Upper lobe of left lung (tissue), 6 donors: ENCODE results near the gene CDC42EP1. TPM values are rescaled to one million over a fixed set of nuclear protein-coding genes. Genes with fewer than 3 reads are reported as not detected.
"Not testable (repeated sequence)": the region's sequence is repeated elsewhere in the genome, so short reads cannot be mapped to it uniquely, and the experiment has no call there.

Experiments used
- ATAC-seq, 2 donors: fragments of 200-7000 bp; cut with Tn5 transposase; one replicate each; pipeline ENCODE4 v1.9.1; 2022; ENCODE audit warnings: mild to moderate bottlenecking in 2 of 2, moderate library complexity in 2 of 2; ENCODE audit not compliant: low FRiP score in 2 of 2
- DNase-seq, 2 donors: peaks; one replicate each; pipeline ENCODE4 v3.0.0-alpha.2; 2019 to 2020
- H3K27ac ChIP-seq, 4 donors: fragments of 200-600 bp; sonication (generic); one replicate each; pipeline ENCODE4 v1.5.1; 2016 to 2019
- H3K27me3 ChIP-seq, 4 donors: fragments of 200-600 bp; sonication (generic); one replicate each; pipeline ENCODE4 v1.5.1; 2017 to 2019
- H3K36me3 ChIP-seq, 4 donors: fragments of 200-600 bp; sonication (generic); one replicate each; pipeline ENCODE4 v1.5.1; 2016 to 2019
- H3K4me1 ChIP-seq, 4 donors: fragments of 200-600 bp; sonication (generic); one replicate each; pipeline ENCODE4 v1.5.1; 2018 to 2019
- H3K4me3 ChIP-seq, 4 donors: fragments of 200-600 bp; sonication (generic); one replicate each; pipeline ENCODE4 v1.5.1; 2017 to 2019; ENCODE audit warnings: mild to moderate bottlenecking in 2 of 4, moderate library complexity in 1 of 4
- H3K9me3 ChIP-seq, 4 donors: fragments of 200-600 bp; sonication (generic); one replicate each; pipeline ENCODE4 v1.5.1; 2018 to 2019
- CTCF ChIP-seq, 6 experiments: fragments of 450-650 bp in 4 of 6; fragments of 200-600 bp in 2 of 6; sonication (generic) in 2 of 6; IDR thresholded peaks; one replicate each; pipeline ENCODE4 v1.5.1; 2016 to 2019; ENCODE audit warnings: antibody characterized with exemption in 6 of 6
- EP300 ChIP-seq, 4 donors: sonication (generic); formaldehyde crosslinking; IDR thresholded peaks; one replicate each; pipeline ENCODE4 v1.5.1; 2017; ENCODE audit warnings: antibody characterized with exemption in 4 of 4, control low read depth in 2 of 4
- POLR2A ChIP-seq, 4 donors: fragments of 450-650 bp; IDR thresholded peaks; one replicate each; pipeline ENCODE4 v1.5.1; 2016 to 2017; ENCODE audit warnings: antibody characterized with exemption in 4 of 4, mild to moderate bottlenecking in 2 of 4
- POLR2AphosphoS5 ChIP-seq, 2 donors: sonication (generic); formaldehyde crosslinking; IDR thresholded peaks; one replicate each; pipeline ENCODE4 v1.5.1; 2017; ENCODE audit warnings: antibody characterized with exemption in 2 of 2
- WGBS, 2 donors: methylation state at CpG; one replicate each; pipeline ENCODE4 v1.1.5; 2017 to 2018; 5-methylcytosine and 5-hydroxymethylcytosine counted together
- total RNA-seq, 6 donors: library from RNA; depleted of rRNA in 4 of 6; stranded (reverse); fragments of >200 nt in 4 of 6; gene quantifications; one replicate each; pipeline versions ENCODE4 v1.1.0 to v1.2.1, GENCODE V29; 2016 to 2021
- donor health status: DM: no; HTN: no; CAD: no; lungs with moderate emphysema.
- donor health status: DM: no; HTN: yes; CAD: no; lungs with severe emphysema.

CDC42EP1 gene
- total RNA-seq, 6 donors from 2014 or later: 38.8 to 81.7 (median 67.5) TPM

GRCh38 chr22:37609240-37610152 lies 49.2 kb downstream of the CDC42EP1 start:
- 9 to 10% methylated on average over 20 to 21 of the region's 26 CpGs for whole genome bisulfite sequencing, 2 donors
- peaks cover 29 to 62% (median 49%) of the 10 kb centered on the region in 4 donors for H3K4me1 ChIP-seq
- peak overlapping the region; percentile 88 to 96 (median 93) for H3K27ac ChIP-seq
- peaks cover 2 to 7% (median 6%) of the 10 kb centered on the region in 4 donors for H3K36me3 ChIP-seq
- H3K27me3 ChIP-seq: no peaks in the 10 kb centered on the region
- DNase-seq (no peak), ATAC-seq (no peak)
- no peaks in the 10 kb centered on the region for H3K9me3 ChIP-seq
- TF ChIP-seq POLR2A (IDR thresholded peaks at IDR 0.05): peak in 1 of 4 donors; percentile 37
- no peak for TF ChIP-seq EP300 (IDR thresholded peaks at IDR 0.05)
- peak overlapping the region; percentile 82 to 97 (median 90) for H3K4me3 ChIP-seq

GRCh38 chr22:37610153-37610475 lies 49.8 kb downstream of the CDC42EP1 start:
- peak overlapping the region in 3 of 4 donors; percentile 82 to 97 (median 92) for H3K4me3 ChIP-seq
- DNase-seq, H3K9me3 ChIP-seq, H3K27me3 ChIP-seq, ATAC-seq: not testable (repeated sequence)
- peak overlapping the region; percentile 88 to 96 (median 93) for H3K27ac ChIP-seq
- peaks cover 3 to 12% (median 8%) of the 10 kb centered on the region in 4 donors for H3K36me3 ChIP-seq
- peaks cover 29 to 62% (median 48%) of the 10 kb centered on the region in 4 donors for H3K4me1 ChIP-seq
- WGBS, 2 donors: 62 to 63% methylated on average over 3 of the region's 3 CpGs

- peak in 1 of 2 donors; percentile 68 for DNase-seq
- TF ChIP-seq POLR2AphosphoS5 (IDR thresholded peaks at IDR 0.05) (peak in 1 of 2 donors; percentile 12), CTCF (IDR thresholded peaks at IDR 0.05) (no peak), POLR2A (IDR thresholded peaks at IDR 0.05) (peak in 1 of 4 donors; percentile 60), EP300 (IDR thresholded peaks at IDR 0.05) (no peak)
- Histone ChIP-seq H3K4me1 (peaks cover 29 to 62% (median 45%) of the 10 kb centered on the region in 4 donors), H3K27ac (peak overlapping the region; percentile 88 to 96 (median 93)), H3K9me3 (no peaks in the 10 kb centered on the region), H3K4me3 (peak overlapping the region in 1 of 4 donors; percentile 92), H3K27me3 (no peaks in the 10 kb centered on the region), H3K36me3 (peaks cover 5 to 16% (median 8%) of the 10 kb centered on the region in 4 donors)
- 60 to 71% methylated on average over 15 of the region's 15 CpGs for WGBS, 2 donors
- no peak for ATAC-seq
Observed at GRCh38 chr22:37610480-37611129, 50.3 kb downstream of the CDC42EP1 start.

- 80 to 81% methylated on average over 3 to 6 of the region's 6 CpGs for WGBS, 2 donors
- no peak overlapping the region for H3K4me3 ChIP-seq
- H3K27ac ChIP-seq: peak overlapping the region; percentile 3 to 96 (median 93)
- no peaks in the 10 kb centered on the region for H3K27me3 ChIP-seq
- TF ChIP-seq POLR2AphosphoS5 (IDR thresholded peaks at IDR 0.05): no peak
- no peak for TF ChIP-seq POLR2A (IDR thresholded peaks at IDR 0.05)
- no peak for TF ChIP-seq EP300 (IDR thresholded peaks at IDR 0.05)
- TF ChIP-seq CTCF (IDR thresholded peaks at IDR 0.05): no peak
- DNase-seq (no peak), ATAC-seq (no peak)
- peaks cover 29 to 62% (median 45%) of the 10 kb centered on the region in 4 donors for H3K4me1 ChIP-seq
- H3K9me3 ChIP-seq: no peaks in the 10 kb centered on the region
- peaks cover 8 to 22% (median 9%) of the 10 kb centered on the region in 4 donors for H3K36me3 ChIP-seq
Observed at GRCh38 chr22:37611207-37611606, 50.9 kb downstream of the CDC42EP1 start.

- H3K4me1 ChIP-seq: peaks cover 3 to 18% (median 7%) of the 10 kb centered on the region in 4 donors
- WGBS, 2 donors: 80 to 97% methylated on average over 10 to 26 of the region's 27 CpGs
- no peaks in the 10 kb centered on the region for H3K27me3 ChIP-seq
- H3K4me3 ChIP-seq: no peak overlapping the region
- no peak overlapping the region for H3K27ac ChIP-seq
- DNase-seq (peak in 1 of 2 donors; percentile 80), ATAC-seq (peak in 1 of 2 donors; percentile 5)
- TF ChIP-seq POLR2A (IDR thresholded peaks at IDR 0.05): no peak
- no peak for TF ChIP-seq EP300 (IDR thresholded peaks at IDR 0.05)
- no peaks in the 10 kb centered on the region for H3K9me3 ChIP-seq
- peaks cover 8 to 74% (median 56%) of the 10 kb centered on the region in 4 donors for H3K36me3 ChIP-seq
Observed at GRCh38 chr22:37616201-37617083, 56.2 kb downstream of the CDC42EP1 start.
